DMS79 (cell line): Measurements from ENCODE around the gene OR52E1.

ENCODE experiments used
- DNase-seq: peaks from one replicate; lab custom pipeline; 2025; lab: John Stamatoyannopoulos, UW

Gene OR52E1

DNA sequence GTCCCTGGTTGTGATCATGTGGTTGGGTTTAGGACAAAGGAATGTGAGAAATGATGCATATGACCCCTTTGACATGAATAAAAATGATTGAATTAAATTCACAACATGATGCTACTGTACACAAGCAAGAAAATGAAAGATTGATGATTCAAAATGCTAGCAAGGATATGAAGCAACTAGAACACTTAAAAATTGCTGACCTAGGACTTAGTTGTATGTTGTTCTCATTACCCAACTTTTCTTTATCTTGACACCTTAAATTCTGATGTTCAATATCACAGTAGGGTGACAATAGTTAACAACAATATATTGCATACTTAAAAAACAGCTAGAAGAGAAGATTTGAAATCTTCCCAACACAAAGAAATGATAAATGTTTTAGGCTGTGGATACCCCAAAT, 48.2 kb downstream of the OR52E1 start:
- DNase-seq, result no peak

DNA sequence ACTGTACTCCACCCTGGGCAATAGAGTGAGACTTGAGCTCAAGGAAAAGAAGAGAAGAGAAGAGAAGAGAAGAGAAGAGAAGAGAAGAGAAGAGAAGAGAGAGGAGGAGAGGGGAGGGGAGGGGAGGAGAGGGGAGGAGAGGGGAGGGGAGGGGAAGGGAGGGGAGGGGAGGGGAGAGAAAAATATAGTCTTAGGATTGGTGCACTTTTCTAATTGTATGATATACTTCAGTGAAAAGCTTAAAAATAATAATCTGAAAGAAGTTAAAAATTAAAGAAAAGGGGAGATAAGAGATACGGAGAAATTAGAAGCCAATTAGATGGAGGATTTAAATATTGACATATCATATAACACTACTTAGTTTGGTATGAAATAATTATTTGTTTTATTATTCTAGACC, 49.5 kb downstream of the OR52E1 start:
- no peak for DNase-seq
